Epithelial cell of proximal tubule (primary cell): ENCODE measurements around the gene CADM1. TPM values are rescaled to one million over a fixed set of nuclear protein-coding genes. Genes with fewer than 3 reads are reported as not detected.

Source experiments
- DNase-seq: peaks from one replicate; pipeline ENCODE4 v3.0.0-alpha.2; 2011; ENCODE audit warnings: low read depth
- H3K4me3 ChIP-seq: 2 replicates; pipeline ENCODE4 v1.5.1; 2011; ENCODE audit warnings: low read depth, mild to moderate bottlenecking, low read length
- CTCF ChIP-seq: conservative IDR thresholded peaks from 2 replicates; pipeline ENCODE4 v1.5.1; 2012; ENCODE audit warnings: low read depth, mild to moderate bottlenecking, low read length
- total RNA-seq: library from RNA; depleted of rRNA; stranded (reverse); fragments of >200 nt; gene quantifications from 2 replicates; pipeline ENCODE4 v1.2.3, GENCODE V29; 2015

The CADM1 gene
- total RNA-seq, 1 donor from 2014 or later = 21.3 TPM

GRCh38 chr11:115284773-115285172 lies 219.4 kb downstream of the CADM1 start:
- peak; percentile 40 for DNase-seq
- H3K4me3 ChIP-seq = no peak overlapping the region
- TF ChIP-seq CTCF = no peak

GRCh38 chr11:115282923-115283322 lies 221.3 kb downstream of the CADM1 start:
- no peak overlapping the region for H3K4me3 ChIP-seq
- TF ChIP-seq CTCF = no peak
- DNase-seq = no peak

GRCh38 chr11:115280775-115281174 lies 223.4 kb downstream of the CADM1 start:
- no peak for DNase-seq
- no peak overlapping the region for H3K4me3 ChIP-seq
- no peak for TF ChIP-seq CTCF

- no peak for DNase-seq
- no peak for TF ChIP-seq CTCF
- no peak overlapping the region for H3K4me3 ChIP-seq
These were observed 224.1 kb downstream of the CADM1 start for GRCh38 chr11:115279813-115280761.

GRCh38 chr11:115276799-115277198 lies 227.4 kb downstream of the CADM1 start:
- TF ChIP-seq CTCF = no peak

GRCh38 chr11:115276191-115276590 lies 228.0 kb downstream of the CADM1 start:
- no peak overlapping the region for H3K4me3 ChIP-seq
- no peak for TF ChIP-seq CTCF
- DNase-seq = no peak

More at GRCh38 chr11:115276799-115277198, 227.4 kb downstream of the CADM1 start:
- no peak for DNase-seq
- no peak overlapping the region for H3K4me3 ChIP-seq
